Upper lobe of right lung (tissue), 1 donor: ENCODE measurements around the gene CAPZA1. TPM values are rescaled to one million over a fixed set of nuclear protein-coding genes. Genes with fewer than 3 reads are reported as not detected.

ENCODE experiments used
- ATAC-seq: fragments of 200-7000 bp; cut with Tn5 transposase; one replicate; pipeline ENCODE4 v1.9.1; 2020; ENCODE audit warnings: mild to moderate bottlenecking, moderate library complexity
- DNase-seq: peaks from one replicate; pipeline ENCODE4 v3.0.0-alpha.2; 2020
- H3K27ac ChIP-seq: fragments of 200-600 bp; one replicate; pipeline ENCODE4 v1.8.0; 2022
- H3K27me3 ChIP-seq: fragments of 200-600 bp; one replicate; pipeline ENCODE4 v1.8.0; 2022; ENCODE audit warnings: mild to moderate bottlenecking
- H3K36me3 ChIP-seq: fragments of 200-600 bp; one replicate; pipeline ENCODE4 v1.8.0; 2022
- H3K4me1 ChIP-seq: fragments of 200-600 bp; one replicate; pipeline ENCODE4 v1.8.0; 2022
- H3K4me3 ChIP-seq: fragments of 200-600 bp; one replicate; pipeline ENCODE4 v1.8.0; 2022; ENCODE audit warnings: mild to moderate bottlenecking
- H3K9me3 ChIP-seq: fragments of 200-600 bp; one replicate; pipeline ENCODE4 v1.8.0; 2022
- CTCF ChIP-seq: fragments of 200-600 bp; IDR thresholded peaks from one replicate; pipeline ENCODE4 v1.8.0; 2022; ENCODE audit warnings: antibody characterized with exemption
- intact Hi-C: fragments of 100-400 bp; cut with DNase I; formaldehyde crosslinking; loops from one replicate; pipeline ENCODE4 v1.11.0; 2022
- total RNA-seq: library from RNA; stranded (reverse); fragmentation: NEBNext Ultra II Directional; extraction: Animal tissue kit (Norgen Biotek cat#: 25700); gene quantifications from one replicate; pipeline ENCODE4 v1.2.1, GENCODE V29; 2021
- donor health status: DM: no; HTN: yes; CAD: no; lungs with severe emphysema.

The CAPZA1 gene
- total RNA-seq, 1 donor from 2014 or later: 123 TPM

DNA sequence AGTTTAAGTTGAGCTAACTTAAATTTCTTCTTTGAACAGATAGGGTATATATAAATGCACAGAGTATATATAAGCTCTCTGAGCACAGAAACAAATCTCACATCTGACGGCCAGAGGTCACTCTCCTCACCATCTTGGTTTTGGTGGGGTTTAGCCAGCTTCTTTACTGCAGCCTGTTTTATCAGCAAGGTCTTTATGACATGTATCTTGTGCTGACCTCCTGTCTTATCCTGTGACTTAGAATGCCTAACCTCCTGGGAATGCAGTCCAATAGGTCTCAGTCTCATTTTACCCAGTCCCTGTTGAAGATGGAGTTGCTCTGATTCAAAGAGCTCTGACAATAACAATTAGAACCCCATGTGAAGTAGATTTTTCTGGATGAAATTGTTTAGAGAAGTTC lies 53.2 kb downstream of the CAPZA1 start:
- Histone ChIP-seq H3K27ac (no peak overlapping the region), H3K9me3 (no peaks in the 10 kb centered on the region), H3K4me1 (peaks cover 19% of the 10 kb centered on the region), H3K27me3 (no peaks in the 10 kb centered on the region), H3K4me3 (no peak overlapping the region), H3K36me3 (peaks cover 41% of the 10 kb centered on the region)
- intact Hi-C loops: no loop called here
- ATAC-seq (no peak), DNase-seq (no peak)
- TF ChIP-seq CTCF: no peak

DNA sequence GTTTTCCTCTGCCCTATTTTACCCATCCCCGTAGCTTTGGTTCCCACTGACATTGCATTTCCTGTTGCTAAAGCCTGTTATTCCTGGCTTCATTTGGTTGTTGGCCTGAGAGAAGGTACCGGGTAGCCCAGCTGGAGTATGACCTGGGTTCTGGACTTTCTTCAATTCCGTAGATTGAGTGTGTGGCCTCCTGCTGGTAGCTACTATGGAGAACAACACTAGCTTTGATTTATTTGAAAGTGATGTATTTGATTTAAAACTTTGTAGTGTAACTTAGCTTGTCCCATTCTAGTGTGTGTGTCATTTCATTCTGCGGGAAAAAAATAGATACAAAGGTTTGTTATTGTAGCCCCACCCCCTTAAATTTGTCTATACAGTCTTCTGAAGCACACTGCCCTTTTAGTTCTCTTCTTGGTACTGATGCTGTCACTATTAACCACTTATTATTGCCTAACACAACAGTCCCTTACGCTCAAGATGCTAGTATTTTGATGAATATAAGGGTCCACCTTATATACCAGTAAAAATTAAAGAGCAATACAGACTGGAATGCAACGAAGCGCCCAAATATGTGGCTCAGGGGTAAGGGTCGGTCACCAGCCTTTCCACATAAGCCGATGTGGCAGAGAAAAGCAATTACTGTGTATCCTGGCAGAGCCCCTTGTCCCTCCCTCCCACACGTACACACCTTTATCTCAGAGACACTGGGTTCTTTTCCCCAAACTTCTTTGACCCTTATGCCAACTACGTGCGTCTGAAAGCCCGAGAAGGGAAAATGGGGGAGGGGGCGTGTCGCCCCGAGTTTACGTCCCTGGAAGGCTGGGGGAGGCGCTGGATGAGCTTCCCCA lies 54.2 kb downstream of the CAPZA1 start:
- no peak for DNase-seq
- TF ChIP-seq CTCF: peak; percentile 47
- Histone ChIP-seq H3K27me3 (no peaks in the 10 kb centered on the region), H3K27ac (peak overlapping the region; percentile 92), H3K4me3 (peak overlapping the region; percentile 94), H3K9me3 (no peaks in the 10 kb centered on the region), H3K4me1 (peaks cover 19% of the 10 kb centered on the region), H3K36me3 (peaks cover 31% of the 10 kb centered on the region)
- intact Hi-C loops: no loop called here
- peak; percentile 28 for ATAC-seq

- TF ChIP-seq CTCF: no peak
- H3K4me3 ChIP-seq: peak within 1 kb of the TSS; percentile 94
- peaks cover 24% of the 10 kb centered on the region for H3K36me3 ChIP-seq
- peak within 1 kb of the TSS; percentile 92 for H3K27ac ChIP-seq
- no peaks in the 10 kb centered on the region for H3K9me3 ChIP-seq
- intact Hi-C loops: no loop called here
- ATAC-seq: peak; percentile 81
- H3K4me1 ChIP-seq: peaks cover 19% of the 10 kb centered on the region
- peak; percentile 91 for DNase-seq
- no peaks in the 10 kb centered on the region for H3K27me3 ChIP-seq
Measured at GRCh38 chr1:112674440-112674985, 54.9 kb downstream of the CAPZA1 start, which contains the start of gene MOV10. MOV10 (plus strand) TSS chr1:112674659; CDS start chr1:112674913, 254 bp downstream.

DNA sequence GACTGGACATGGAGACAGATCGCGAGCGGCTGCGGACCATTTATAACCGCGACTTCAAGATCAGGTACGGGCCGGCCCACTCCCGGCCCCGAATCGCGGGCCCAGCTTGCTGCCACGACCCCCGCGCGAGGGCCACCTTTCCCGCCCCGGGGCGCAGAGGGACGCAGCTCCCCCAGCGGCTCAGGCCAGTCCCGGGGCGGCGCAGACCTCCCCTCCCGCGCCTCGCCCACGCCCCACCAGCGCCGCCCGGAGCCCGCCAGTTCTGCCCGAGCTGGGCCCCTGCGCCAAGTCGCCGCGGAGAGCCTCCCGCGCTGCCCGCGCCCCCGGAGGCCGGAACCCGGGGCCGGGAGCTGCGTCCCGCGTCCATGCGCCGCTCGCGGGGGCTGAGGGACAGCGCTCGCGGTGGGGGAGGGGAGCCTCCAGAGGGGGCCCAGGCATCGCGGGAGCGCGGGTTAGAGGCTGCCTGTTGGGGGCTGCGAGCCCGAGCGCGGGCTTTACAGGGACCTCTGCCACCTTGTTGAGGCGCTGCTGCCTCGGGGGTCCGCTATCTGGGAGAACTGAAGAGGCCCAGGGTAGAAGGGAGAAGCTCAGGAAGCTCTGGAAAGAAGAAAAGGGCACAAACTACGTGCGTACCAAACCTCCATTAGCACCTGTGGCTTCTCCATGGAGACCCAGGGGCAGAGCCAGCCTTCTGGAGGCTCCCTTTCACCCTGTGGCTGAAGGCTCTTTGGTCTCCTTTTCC lies 55.5 kb downstream of the CAPZA1 start:
- Histone ChIP-seq H3K27ac (peak overlapping the region; percentile 92), H3K36me3 (peaks cover 18% of the 10 kb centered on the region), H3K4me1 (peaks cover 19% of the 10 kb centered on the region), H3K4me3 (peak overlapping the region; percentile 94), H3K27me3 (no peaks in the 10 kb centered on the region), H3K9me3 (no peaks in the 10 kb centered on the region)
- TF ChIP-seq CTCF: peak; percentile 12
- ATAC-seq (peak; percentile 85), DNase-seq (peak; percentile 86)
- intact Hi-C loops: no loop called here

DNA sequence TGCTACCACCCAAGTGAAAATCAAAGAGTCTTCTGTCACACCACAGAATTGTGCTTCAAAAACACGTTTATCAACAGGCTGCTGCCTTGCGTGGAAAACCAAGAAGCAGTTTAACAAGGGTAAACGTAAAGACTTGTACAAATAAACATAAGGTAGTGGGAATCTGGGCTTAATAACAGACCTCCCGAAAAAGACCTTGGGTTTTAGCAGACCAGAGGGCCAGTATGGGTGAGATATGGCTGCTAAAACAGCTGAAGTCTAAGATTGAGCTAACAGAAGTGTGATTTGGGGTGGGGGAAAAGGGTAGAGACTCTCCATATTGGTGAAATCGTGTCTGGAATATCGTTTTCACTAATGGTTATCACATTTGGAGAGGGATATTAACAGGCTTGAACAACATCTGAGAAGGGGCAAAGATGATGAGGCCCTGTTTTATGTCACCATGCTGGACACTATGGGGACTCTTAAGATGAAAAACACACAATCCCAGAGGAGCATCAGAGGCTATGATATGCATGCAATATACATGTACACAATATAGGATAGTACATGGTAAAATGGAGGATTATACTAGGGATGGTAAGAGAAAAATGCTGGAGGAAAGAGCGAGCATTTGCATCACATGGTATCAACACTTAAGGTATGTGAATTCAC lies 56.2 kb downstream of the CAPZA1 start:
- peak overlapping the region; percentile 92 for H3K27ac ChIP-seq
- DNase-seq (no peak), ATAC-seq (no peak)
- no peaks in the 10 kb centered on the region for H3K9me3 ChIP-seq
- H3K4me1 ChIP-seq: peaks cover 19% of the 10 kb centered on the region
- TF ChIP-seq CTCF: no peak
- H3K27me3 ChIP-seq: no peaks in the 10 kb centered on the region
- peak overlapping the region; percentile 94 for H3K4me3 ChIP-seq
- H3K36me3 ChIP-seq: peaks cover 11% of the 10 kb centered on the region
- intact Hi-C loops: no loop called here
